Ovary (tissue), 9 donors: ENCODE results near the gene PALD1. TPM values are rescaled to one million over a fixed set of nuclear protein-coding genes. Genes with fewer than 3 reads are reported as not detected.

Experiments
- DNase-seq, 5 donors: peaks; one replicate each; pipeline ENCODE4 v3.0.0-alpha.2; 2019 to 2020
- H3K27ac ChIP-seq, 2 donors: fragments of 200-600 bp; one replicate each; pipeline versions ENCODE4 v1.5.1 to v1.8.0; 2019 to 2022
- H3K27me3 ChIP-seq: fragments of 200-600 bp; one replicate; pipeline ENCODE4 v1.8.0; 2022
- H3K36me3 ChIP-seq: fragments of 200-600 bp; sonication (generic); one replicate; pipeline ENCODE4 v1.5.1; 2019
- H3K4me1 ChIP-seq: one replicate; pipeline ENCODE4 v1.8.1; 2013; ENCODE audit warnings: mild to moderate bottlenecking, moderate library complexity; ENCODE audit not compliant: insufficient read depth
- H3K4me3 ChIP-seq: fragments of 200-600 bp; sonication (generic); one replicate; pipeline ENCODE4 v1.5.1; 2017
- H3K9me3 ChIP-seq, 2 donors: fragments of 200-600 bp in 1 of 2; sonication (generic) in 1 of 2; one replicate each; pipeline versions ENCODE4 v1.5.1 to v1.8.1; 2013 to 2019; ENCODE audit warnings: mild to moderate bottlenecking in 1 of 2, moderate library complexity in 1 of 2
- EP300 ChIP-seq: sonication (generic); formaldehyde crosslinking; IDR thresholded peaks from one replicate; pipeline ENCODE4 v1.6.1; 2017; ENCODE audit warnings: antibody characterized with exemption
- POLR2A ChIP-seq: fragments of 450-650 bp; IDR thresholded peaks from one replicate; pipeline ENCODE4 v1.6.1; 2017; ENCODE audit warnings: antibody characterized with exemption, mild to moderate bottlenecking, moderate library complexity
- WGBS, 3 donors: extraction: QIAGEN DNeasy Blood & Tissue Kit in 1 of 3; methylation state at CpG; one replicate each; pipeline versions ENCODE4 v1.1.5 to v1.1.7; 2013 to 2017; 5-methylcytosine and 5-hydroxymethylcytosine counted together
- intact Hi-C, 4 donors: fragments of 100-400 bp; cut with DNase I; formaldehyde crosslinking; loops; one replicate each; pipeline versions ENCODE4 v1.11.0 to v1.15.1; 2022 to 2023
- polyA plus RNA-seq, 2 donors: library from polyadenylated mRNA; stranded (reverse); fragments of 200-250 nt in 1 of 2; fragments of 350-450 nt in 1 of 2; fragmentation: Illumina TruSeq in 1 of 2; extraction: RNeasy Lipid Tissue Mini Kit (QIAGEN cat#74804) in 1 of 2; gene quantifications; one replicate each; pipeline ENCODE4 v1.2.3, GENCODE V29; 2013 to 2014
- total RNA-seq, 7 donors: library from RNA; depleted of rRNA in 2 of 7; stranded (reverse); fragments of >200 nt in 2 of 7; fragmentation: NEBNext Ultra II Directional in 3 of 7; extraction: Animal tissue kit (Norgen Biotek cat#: 25700) in 3 of 7; gene quantifications; one replicate each; pipeline versions ENCODE4 v1.1.0 to v1.2.4, GENCODE V29; 2016 to 2023
- TF ChIP-seq, protein P1 (sequence below), 3 donors: fragments of 450-650 bp in 2 of 3; fragments of 200-600 bp in 1 of 3; IDR thresholded peaks; one replicate each; pipeline versions ENCODE4 v1.5.1 to v1.8.0; 2016 to 2022; ENCODE audit warnings: antibody characterized with exemption in 3 of 3, mild to moderate bottlenecking in 1 of 3
- donor health status: DM: no; HTN: no; CAD: no; lungs with moderate emphysema.
- donor health status: DM: no; HTN: no; CAD: no.
- donor health status: Bipolar disorder and iron deficiency.
- donor health status: DM: yes; HTN: yes; CAD: no.
- donor health status: DM: no; HTN: no; CAD: no.
- donor health status: DM: yes; HTN: yes; CAD: no.

Gene PALD1
- total and polyA plus RNA-seq, 9 donors: 2.2 to 10.5 (median 6.8) TPM

DNA sequence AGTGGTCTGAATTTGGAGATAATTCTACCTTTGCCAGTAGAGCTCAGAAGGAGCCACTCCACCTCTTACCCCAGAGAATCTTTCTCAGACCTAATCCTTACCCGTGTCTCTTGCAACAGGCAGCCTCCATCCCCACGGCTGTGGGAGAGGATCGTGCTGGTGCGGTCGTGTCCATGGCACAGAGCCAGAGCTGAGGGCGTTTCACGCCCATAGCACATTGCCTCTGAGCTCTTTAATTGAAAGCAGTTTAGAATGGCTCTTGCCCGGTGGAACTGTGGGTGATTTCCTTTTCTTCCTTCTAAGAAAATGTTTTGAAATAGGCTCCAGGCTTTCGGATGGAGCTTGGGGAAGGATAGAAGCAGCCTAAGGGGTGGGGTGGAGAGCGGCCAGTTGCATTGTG is 82.5 kb downstream of the PALD1 start:
- peak in 1 of 5 donors; percentile 47 for DNase-seq
- H3K4me3 ChIP-seq: no peak overlapping the region
- no peaks in the 10 kb centered on the region for H3K27me3 ChIP-seq
- no peak overlapping the region for H3K27ac ChIP-seq
- H3K9me3 ChIP-seq: no peaks in the 10 kb centered on the region
- intact Hi-C loops: no loop called here
- TF ChIP-seq EP300: no peak
- TF ChIP-seq, protein P1, sequence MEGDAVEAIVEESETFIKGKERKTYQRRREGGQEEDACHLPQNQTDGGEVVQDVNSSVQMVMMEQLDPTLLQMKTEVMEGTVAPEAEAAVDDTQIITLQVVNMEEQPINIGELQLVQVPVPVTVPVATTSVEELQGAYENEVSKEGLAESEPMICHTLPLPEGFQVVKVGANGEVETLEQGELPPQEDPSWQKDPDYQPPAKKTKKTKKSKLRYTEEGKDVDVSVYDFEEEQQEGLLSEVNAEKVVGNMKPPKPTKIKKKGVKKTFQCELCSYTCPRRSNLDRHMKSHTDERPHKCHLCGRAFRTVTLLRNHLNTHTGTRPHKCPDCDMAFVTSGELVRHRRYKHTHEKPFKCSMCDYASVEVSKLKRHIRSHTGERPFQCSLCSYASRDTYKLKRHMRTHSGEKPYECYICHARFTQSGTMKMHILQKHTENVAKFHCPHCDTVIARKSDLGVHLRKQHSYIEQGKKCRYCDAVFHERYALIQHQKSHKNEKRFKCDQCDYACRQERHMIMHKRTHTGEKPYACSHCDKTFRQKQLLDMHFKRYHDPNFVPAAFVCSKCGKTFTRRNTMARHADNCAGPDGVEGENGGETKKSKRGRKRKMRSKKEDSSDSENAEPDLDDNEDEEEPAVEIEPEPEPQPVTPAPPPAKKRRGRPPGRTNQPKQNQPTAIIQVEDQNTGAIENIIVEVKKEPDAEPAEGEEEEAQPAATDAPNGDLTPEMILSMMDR (IDR thresholded peaks at IDR 0.05): no peak
- no peak for TF ChIP-seq POLR2A
- H3K36me3 ChIP-seq: no peaks in the 10 kb centered on the region
- 48 to 67% (median 66%) methylated on average over 10 of the region's 10 CpGs for WGBS, 3 donors
- peaks cover 5% of the 10 kb centered on the region for H3K4me1 ChIP-seq

DNA sequence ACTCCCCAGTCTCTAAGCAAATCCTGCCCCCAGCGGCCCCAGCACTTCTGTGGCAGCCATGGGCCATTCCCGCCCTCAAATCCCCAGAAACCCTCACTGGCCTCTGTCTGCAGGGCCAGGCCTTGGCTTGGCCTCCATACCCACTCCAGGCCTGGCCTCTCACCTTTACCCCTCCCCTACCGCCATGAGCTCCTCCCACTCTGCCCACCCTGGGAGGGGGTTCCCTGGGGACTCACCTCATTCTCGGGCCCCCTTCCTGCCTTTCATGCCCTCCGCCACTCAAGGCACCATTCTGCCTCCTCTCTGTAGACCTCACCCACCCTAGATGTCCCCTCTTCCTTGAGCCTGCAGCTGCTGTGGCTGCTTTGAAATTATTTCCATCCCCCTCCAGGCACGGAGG is 83.0 kb downstream of the PALD1 start:
- Histone ChIP-seq H3K27ac (no peak overlapping the region), H3K27me3 (no peaks in the 10 kb centered on the region), H3K4me1 (peaks cover 5% of the 10 kb centered on the region), H3K4me3 (no peak overlapping the region), H3K36me3 (no peaks in the 10 kb centered on the region), H3K9me3 (no peaks in the 10 kb centered on the region)
- intact Hi-C loops: no loop called here
- peak in 1 of 5 donors; percentile 20 for DNase-seq
- TF ChIP-seq EP300 (no peak), POLR2A (no peak)
- TF ChIP-seq, protein P1 (IDR thresholded peaks at IDR 0.05): no peak
- WGBS, 3 donors: 81 to 93% (median 87%) methylated on average over 6 of the region's 6 CpGs

DNA sequence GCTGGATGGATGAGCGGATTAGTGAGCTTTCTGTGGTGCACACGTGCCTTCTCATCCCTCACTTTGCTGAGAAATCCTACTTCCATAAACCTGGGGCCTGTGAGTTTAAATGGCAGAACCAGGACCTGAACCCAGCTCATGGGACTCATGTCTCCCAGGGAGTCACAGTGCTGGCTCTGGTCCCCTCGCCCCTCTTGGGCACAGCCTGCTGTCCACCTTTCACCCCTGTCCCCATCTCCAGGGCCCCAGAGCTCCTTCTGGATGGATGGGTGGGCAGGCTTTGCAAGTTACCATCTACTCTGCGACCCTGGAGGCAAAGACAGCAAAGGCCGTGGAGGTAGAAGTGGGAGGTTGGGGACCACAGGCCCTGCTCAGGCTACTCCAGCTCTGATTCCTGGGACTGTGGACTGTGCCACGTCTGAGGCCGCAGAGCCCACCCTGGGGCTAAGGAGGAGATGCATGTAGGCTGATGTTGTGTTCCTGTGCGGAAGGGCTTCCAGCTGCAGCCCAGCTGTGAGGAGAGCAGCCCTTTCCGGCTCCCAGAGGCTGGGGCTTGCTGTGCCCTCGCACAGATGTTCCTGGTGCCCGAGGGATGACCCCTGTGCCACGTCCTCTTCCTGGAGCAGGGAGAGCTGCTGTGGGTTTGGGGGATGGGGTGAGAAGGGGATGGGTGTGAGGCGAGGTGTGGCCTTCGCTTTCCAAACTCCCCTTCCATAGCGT is 83.6 kb downstream of the PALD1 start:
- no peaks in the 10 kb centered on the region for H3K9me3 ChIP-seq
- WGBS, 3 donors: 63 to 85% (median 81%) methylated on average over 14 to 15 of the region's 15 CpGs

DNA sequence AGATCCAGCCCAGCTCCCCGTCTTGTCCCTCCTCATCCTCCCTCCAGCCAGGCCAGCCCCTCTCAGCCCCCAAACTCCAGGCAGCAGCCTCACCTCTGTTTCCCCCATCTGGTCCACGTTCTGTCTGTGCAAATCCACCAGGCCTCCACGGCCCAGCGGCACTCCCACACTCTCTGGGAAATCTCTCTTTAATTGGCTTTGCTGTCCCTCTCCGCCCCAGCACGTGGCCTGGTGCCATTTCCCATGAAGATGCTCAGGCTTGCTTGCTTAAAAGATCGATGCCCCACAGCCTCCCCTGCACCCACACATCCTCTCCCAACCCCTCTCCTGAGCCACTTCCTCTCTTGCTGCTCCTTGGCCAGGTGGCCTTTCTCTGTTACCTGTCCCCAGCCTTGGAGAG is 84.7 kb downstream of the PALD1 start:
- Histone ChIP-seq H3K4me1 (peaks cover 5% of the 10 kb centered on the region), H3K27ac (no peak overlapping the region), H3K27me3 (no peaks in the 10 kb centered on the region), H3K4me3 (no peak overlapping the region), H3K9me3 (no peaks in the 10 kb centered on the region), H3K36me3 (no peaks in the 10 kb centered on the region)
- intact Hi-C loops: no loop called here
- WGBS, 3 donors: 38 to 48% (median 45%) methylated on average over 7 of the region's 7 CpGs
- TF ChIP-seq EP300 (no peak), POLR2A (no peak)
- TF ChIP-seq, protein P1 (IDR thresholded peaks at IDR 0.05): no peak
- DNase-seq: peak in 2 of 5 donors; percentile 16 to 32

More for the DNA sequence above, 83.6 kb downstream of the PALD1 start:
- TF ChIP-seq POLR2A: no peak
- TF ChIP-seq, protein P1 (IDR thresholded peaks at IDR 0.05): no peak
- no peak for TF ChIP-seq EP300
- DNase-seq: peak in 1 of 5 donors; percentile 25
- H3K36me3 ChIP-seq: no peaks in the 10 kb centered on the region
- no peaks in the 10 kb centered on the region for H3K27me3 ChIP-seq
- peaks cover 5% of the 10 kb centered on the region for H3K4me1 ChIP-seq
- intact Hi-C loops: no loop called here
- H3K27ac ChIP-seq: no peak overlapping the region
- no peak overlapping the region for H3K4me3 ChIP-seq
